ENCODE data around the gene TPRKB. TPM values are rescaled to one million over a fixed set of nuclear protein-coding genes. Genes with fewer than 3 reads are reported as not detected.

Gene TPRKB
- total RNA-seq, 4 donors from 2014 or later: 15.6 to 33.8 (median 26.3) TPM

GRCh38 chr2:73749314-73749713 is 12.2 kb upstream of the TPRKB start:
- TF ChIP-seq EP300 (IDR thresholded peaks at IDR 0.05) (no peak), POLR2A (IDR thresholded peaks at IDR 0.05) (no peak), CTCF (IDR thresholded peaks at IDR 0.05) (no peak)
- Histone ChIP-seq H3K36me3 (peaks cover 0 to 70% of the 10 kb centered on the region in 2 donors), H3K4me1 (no peaks in the 10 kb centered on the region), H3K27me3 (no peaks in the 10 kb centered on the region), H3K4me3 (no peak overlapping the region), H3K27ac (no peak overlapping the region), H3K9me3 (no peaks in the 10 kb centered on the region)
- 86 to 93% methylated on average over 2 of the region's 2 CpGs for WGBS, 2 donors (ENCODE audit: low coverage in 1 of 2)
- no peak for ATAC-seq

DNA sequence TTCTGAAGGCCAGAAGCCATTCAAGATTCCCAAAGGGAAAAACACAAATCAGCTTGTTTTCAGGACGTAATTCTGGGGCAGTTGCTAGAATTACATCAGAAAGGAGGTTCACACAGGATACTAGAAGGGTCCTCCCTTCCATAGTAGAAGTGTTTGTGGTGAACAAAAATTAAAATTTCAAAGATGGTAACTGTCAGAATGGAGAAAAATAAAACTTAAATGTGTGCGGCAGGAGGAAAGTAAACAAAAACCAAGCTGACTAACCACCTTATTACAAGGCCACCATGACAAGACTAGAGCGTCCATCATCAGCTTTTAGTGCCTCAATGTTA is 9.7 kb upstream of the TPRKB start:
- no peaks in the 10 kb centered on the region for H3K4me1 ChIP-seq
- 93 to 100% methylated on average over 1 to 3 of the region's 3 CpGs for WGBS, 2 donors (ENCODE audit: low coverage in 1 of 2)
- no peaks in the 10 kb centered on the region for H3K27me3 ChIP-seq
- no peak for ATAC-seq
- H3K4me3 ChIP-seq: no peak overlapping the region
- H3K36me3 ChIP-seq: peaks cover 0 to 65% of the 10 kb centered on the region in 2 donors
- H3K9me3 ChIP-seq: no peaks in the 10 kb centered on the region
- TF ChIP-seq EP300 (IDR thresholded peaks at IDR 0.05): no peak
- TF ChIP-seq POLR2A (IDR thresholded peaks at IDR 0.05): no peak
- no peak overlapping the region for H3K27ac ChIP-seq

- no peak for TF ChIP-seq POLR2A (IDR thresholded peaks at IDR 0.05)
- TF ChIP-seq CTCF (IDR thresholded peaks at IDR 0.05): no peak
- TF ChIP-seq EP300 (IDR thresholded peaks at IDR 0.05): no peak
- no peak for TF ChIP-seq POLR2AphosphoS5 (IDR thresholded peaks at IDR 0.05)
- ATAC-seq: no peak
- Histone ChIP-seq H3K27me3 (no peaks in the 10 kb centered on the region), H3K27ac (no peak overlapping the region), H3K9me3 (no peaks in the 10 kb centered on the region), H3K4me3 (no peak overlapping the region), H3K36me3 (peaks cover 0 to 65% of the 10 kb centered on the region in 2 donors), H3K4me1 (no peaks in the 10 kb centered on the region)
- WGBS, 2 donors (ENCODE audit: low coverage in 1 of 2): 86 to 88% methylated on average over 10 of the region's 11 CpGs
Observed at GRCh38 chr2:73746015-73746876, 9.1 kb upstream of the TPRKB start.

DNA sequence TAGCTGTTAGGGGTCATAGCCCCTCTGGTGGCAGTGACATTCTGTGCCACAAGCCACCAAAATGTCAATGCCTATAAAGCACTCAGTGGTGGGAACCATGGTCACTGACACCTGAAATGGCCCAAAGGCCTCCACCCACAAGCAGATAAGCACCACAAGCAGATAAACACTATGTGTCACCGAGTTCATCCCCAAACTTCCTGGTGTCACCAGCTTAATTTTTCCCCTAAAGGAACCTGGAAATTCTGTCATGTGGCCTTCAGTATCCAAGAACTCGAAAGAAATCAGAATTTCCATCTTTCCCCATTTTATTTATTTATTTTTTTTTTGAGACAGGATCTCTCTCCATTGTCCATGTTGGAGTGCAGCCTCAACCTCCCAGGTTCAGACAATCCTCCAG is 3.6 kb upstream of the TPRKB start:
- ATAC-seq: no peak
- H3K9me3 ChIP-seq: no peaks in the 10 kb centered on the region
- 83 to 100% methylated on average over 1 to 2 of the region's 2 CpGs for WGBS, 2 donors (ENCODE audit: low coverage in 1 of 2)
- no peak overlapping the region for H3K4me3 ChIP-seq
- peaks cover 0 to 38% of the 10 kb centered on the region in 2 donors for H3K36me3 ChIP-seq
- H3K27me3 ChIP-seq: no peaks in the 10 kb centered on the region
- TF ChIP-seq POLR2AphosphoS5 (IDR thresholded peaks at IDR 0.05) (no peak), POLR2A (IDR thresholded peaks at IDR 0.05) (no peak), CTCF (IDR thresholded peaks at IDR 0.05) (no peak)
- H3K4me1 ChIP-seq: peaks cover 0 to 18% (median 8%) of the 10 kb centered on the region in 3 donors
- H3K27ac ChIP-seq: no peak overlapping the region

GRCh38 chr2:73739101-73739500 is 2.0 kb upstream of the TPRKB start:
- peaks cover 0 to 20% (median 8%) of the 10 kb centered on the region in 3 donors for H3K4me1 ChIP-seq
- WGBS, 2 donors (ENCODE audit: low coverage in 1 of 2): 94 to 100% methylated on average over 1 to 3 of the region's 3 CpGs
- TF ChIP-seq POLR2AphosphoS5 (IDR thresholded peaks at IDR 0.05): no peak
- TF ChIP-seq POLR2A (IDR thresholded peaks at IDR 0.05): no peak
- no peak for TF ChIP-seq EP300 (IDR thresholded peaks at IDR 0.05)
- TF ChIP-seq CTCF (IDR thresholded peaks at IDR 0.05): no peak

More at GRCh38 chr2:73739101-73739500, 2.0 kb upstream of the TPRKB start:
- no peak for ATAC-seq
- Histone ChIP-seq H3K4me3 (no peak overlapping the region), H3K9me3 (no peaks in the 10 kb centered on the region), H3K27ac (no peak overlapping the region), H3K36me3 (peaks cover 0 to 30% of the 10 kb centered on the region in 2 donors), H3K27me3 (no peaks in the 10 kb centered on the region)

All from gastroesophageal sphincter (tissue), 4 donors.